SK-N-SH treated with all-trans-retinoic acid at 6 μM for 48 hours (cell line): ENCODE data around the gene CPNE2.

ENCODE experiments used
- ATAC-seq: fragments of 200-7000 bp; cut with Tn5 transposase; 3 replicates; pipeline ENCODE4 v1.9.1; 2020; ENCODE audit warnings: mild to moderate bottlenecking, moderate library complexity
- ARNTL ChIP-seq: fragments of 450-650 bp; formaldehyde crosslinking; IDR thresholded peaks from 2 replicates; pipeline ENCODE4 v1.5.0; 2020; ENCODE audit warnings: low read depth, mild to moderate bottlenecking, moderate library complexity, borderline replicate concordance
- BACH2 ChIP-seq: fragments of 250-450 bp; sonication (Bioruptor Pico); IDR thresholded peaks from 2 replicates; pipeline ENCODE4 v1.9.0; 2021; ENCODE audit warnings: mild to moderate bottlenecking, borderline replicate concordance
- CSDC2 ChIP-seq: fragments of 250-450 bp; sonication (Bioruptor Pico); IDR thresholded peaks from 2 replicates; pipeline ENCODE4 v1.5.0; 2020; ENCODE audit warnings: mild to moderate bottlenecking, moderate library complexity
- ESRRG ChIP-seq: fragments of 250-450 bp; sonication (Bioruptor Pico); IDR thresholded peaks from 2 replicates; pipeline ENCODE4 v1.6.1; 2021; ENCODE audit warnings: mild to moderate bottlenecking
- GLIS3 ChIP-seq: fragments of 250-450 bp; sonication (Bioruptor Pico); IDR thresholded peaks from 2 replicates; pipeline ENCODE4 v1.5.0; 2020; ENCODE audit warnings: mild to moderate bottlenecking, moderate library complexity
- ISL1 ChIP-seq: fragments of 250-450 bp; sonication (Bioruptor Pico); IDR thresholded peaks from 2 replicates; pipeline ENCODE4 v2.1.2; 2022; ENCODE audit warnings: mild to moderate bottlenecking, moderate library complexity
- OSR1 ChIP-seq: fragments of 250-450 bp; sonication (Bioruptor Pico); IDR thresholded peaks from 2 replicates; pipeline ENCODE4 v1.8.0; 2022; ENCODE audit warnings: moderate library complexity, mild to moderate bottlenecking, inconsistent platforms
- PPARA ChIP-seq: fragments of 250-450 bp; sonication (Bioruptor Pico); IDR thresholded peaks from 2 replicates; pipeline ENCODE4 v1.5.0; 2020; ENCODE audit warnings: mild to moderate bottlenecking, borderline replicate concordance
- RARB ChIP-seq: fragments of 250-450 bp; sonication (Bioruptor Pico); IDR thresholded peaks from 2 replicates; pipeline ENCODE4 v1.8.0; 2021; ENCODE audit warnings: mild to moderate bottlenecking, moderate library complexity
- SNAI2 ChIP-seq: fragments of 250-450 bp; sonication (Bioruptor Pico); IDR thresholded peaks from 2 replicates; pipeline ENCODE4 v1.5.0; 2020; ENCODE audit warnings: mild to moderate bottlenecking, moderate library complexity
- TCF4 ChIP-seq: fragments of 250-450 bp; sonication (Bioruptor Pico); IDR thresholded peaks from 2 replicates; pipeline ENCODE4 v1.8.0; 2021; ENCODE audit warnings: mild to moderate bottlenecking, moderate library complexity, borderline replicate concordance
- TOX ChIP-seq: fragments of 250-450 bp; sonication (Bioruptor Pico); IDR thresholded peaks from 2 replicates; pipeline ENCODE4 v1.8.0; 2021; ENCODE audit warnings: mild to moderate bottlenecking, moderate library complexity, borderline replicate concordance
- ZC3H10 ChIP-seq: fragments of 250-450 bp; sonication (Bioruptor Pico); IDR thresholded peaks from 2 replicates; pipeline ENCODE4 v1.5.1; 2021; ENCODE audit warnings: mild to moderate bottlenecking, moderate library complexity
- ZFP3 ChIP-seq: fragments of 250-450 bp; sonication (Bioruptor Pico); IDR thresholded peaks from 2 replicates; pipeline ENCODE4 v1.5.0; 2020; ENCODE audit warnings: mild to moderate bottlenecking, moderate library complexity
- ZFP30 ChIP-seq: fragments of 450-650 bp; formaldehyde crosslinking; IDR thresholded peaks from 2 replicates; pipeline ENCODE4 v1.5.0; 2022; ENCODE audit warnings: mild to moderate bottlenecking, moderate library complexity
- ZNF565 ChIP-seq: fragments of 450-650 bp; formaldehyde crosslinking; conservative IDR thresholded peaks from 2 replicates; pipeline ENCODE4 v1.5.0; 2020; ENCODE audit warnings: low read depth, mild to moderate bottlenecking, moderate library complexity
- ZNF70 ChIP-seq: fragments of 450-650 bp; formaldehyde crosslinking; IDR thresholded peaks from 2 replicates; pipeline ENCODE4 v1.5.0; 2020; ENCODE audit warnings: mild to moderate bottlenecking, moderate library complexity
- ZNF8 ChIP-seq: fragments of 450-650 bp; formaldehyde crosslinking; IDR thresholded peaks from 2 replicates; pipeline ENCODE4 v1.5.0; 2020; ENCODE audit warnings: mild to moderate bottlenecking, moderate library complexity
- TF ChIP-seq, protein P1 (sequence below): fragments of 250-450 bp; sonication (Bioruptor Pico); IDR thresholded peaks from 2 replicates; pipeline ENCODE4 v1.5.1; 2020; ENCODE audit warnings: low read depth, mild to moderate bottlenecking, moderate library complexity
- TF ChIP-seq, protein P2 (sequence below): fragments of 250-450 bp; sonication (Bioruptor Pico); IDR thresholded peaks from 2 replicates; pipeline ENCODE4 v1.5.1; 2021; ENCODE audit warnings: mild to moderate bottlenecking, moderate library complexity
- TF ChIP-seq, protein P3 (sequence below): fragments of 250-450 bp; sonication (Bioruptor Pico); IDR thresholded peaks from 2 replicates; pipeline ENCODE4 v1.8.0; 2020; ENCODE audit warnings: mild to moderate bottlenecking, moderate library complexity, borderline replicate concordance
- TF ChIP-seq, protein P4 (sequence below): fragments of 250-450 bp; sonication (Bioruptor Pico); IDR thresholded peaks from 2 replicates; pipeline ENCODE4 v1.5.0; 2020; ENCODE audit warnings: mild to moderate bottlenecking, moderate library complexity
- TF ChIP-seq, protein P5 (sequence below): fragments of 250-450 bp; sonication (Bioruptor Pico); IDR thresholded peaks from 2 replicates; pipeline ENCODE4 v1.8.0; 2021; ENCODE audit warnings: low read depth, mild to moderate bottlenecking, moderate library complexity, borderline replicate concordance

The CPNE2 gene

DNA sequence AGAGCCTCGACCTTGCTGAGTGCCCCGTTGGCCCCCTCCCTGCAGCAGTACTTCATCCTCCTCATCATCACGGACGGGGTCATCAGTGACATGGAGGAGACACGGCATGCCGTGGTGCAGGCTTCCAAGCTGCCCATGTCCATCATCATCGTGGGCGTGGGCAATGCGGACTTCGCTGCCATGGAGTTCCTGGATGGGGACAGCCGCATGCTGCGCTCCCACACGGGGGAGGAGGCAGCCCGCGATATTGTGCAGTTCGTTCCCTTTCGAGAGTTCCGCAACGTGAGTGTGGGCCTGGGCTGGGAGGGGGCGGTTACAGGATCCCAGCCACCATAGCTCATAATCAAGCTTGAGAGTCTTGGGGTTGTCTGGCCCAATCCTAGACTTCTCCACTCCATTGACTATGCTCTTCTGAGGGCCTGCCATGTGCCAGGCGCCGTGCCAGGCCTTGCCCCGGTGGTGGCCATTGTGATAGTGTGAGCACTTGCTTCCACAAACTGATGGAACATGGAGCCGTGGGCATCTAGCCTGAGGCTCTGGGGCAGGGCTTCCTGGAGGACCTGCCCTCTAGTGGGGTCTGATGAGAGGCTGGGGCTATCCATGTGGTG, 53.8 kb downstream of the CPNE2 start:
- TF ChIP-seq ISL1 (CRISPR knock-in tag) (no peak), ZNF565 (CRISPR knock-in tag) (no peak), ARNTL (CRISPR knock-in tag) (no peak), BACH2 (CRISPR knock-in tag) (no peak), GLIS3 (CRISPR knock-in tag) (no peak), TCF4 (CRISPR knock-in tag) (no peak), OSR1 (no peak), PPARA (no peak), SNAI2 (CRISPR knock-in tag) (no peak), ESRRG (no peak), CSDC2 (CRISPR knock-in tag) (no peak), TOX (no peak), ZNF70 (CRISPR knock-in tag) (no peak)
- TF ChIP-seq, protein P1, sequence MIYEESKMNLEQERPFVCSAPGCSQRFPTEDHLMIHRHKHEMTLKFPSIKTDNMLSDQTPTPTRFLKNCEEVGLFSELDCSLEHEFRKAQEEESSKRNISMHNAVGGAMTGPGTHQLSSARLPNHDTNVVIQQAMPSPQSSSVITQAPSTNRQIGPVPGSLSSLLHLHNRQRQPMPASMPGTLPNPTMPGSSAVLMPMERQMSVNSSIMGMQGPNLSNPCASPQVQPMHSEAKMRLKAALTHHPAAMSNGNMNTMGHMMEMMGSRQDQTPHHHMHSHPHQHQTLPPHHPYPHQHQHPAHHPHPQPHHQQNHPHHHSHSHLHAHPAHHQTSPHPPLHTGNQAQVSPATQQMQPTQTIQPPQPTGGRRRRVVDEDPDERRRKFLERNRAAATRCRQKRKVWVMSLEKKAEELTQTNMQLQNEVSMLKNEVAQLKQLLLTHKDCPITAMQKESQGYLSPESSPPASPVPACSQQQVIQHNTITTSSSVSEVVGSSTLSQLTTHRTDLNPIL (CRISPR knock-in tag): no peak
- TF ChIP-seq, protein P2, sequence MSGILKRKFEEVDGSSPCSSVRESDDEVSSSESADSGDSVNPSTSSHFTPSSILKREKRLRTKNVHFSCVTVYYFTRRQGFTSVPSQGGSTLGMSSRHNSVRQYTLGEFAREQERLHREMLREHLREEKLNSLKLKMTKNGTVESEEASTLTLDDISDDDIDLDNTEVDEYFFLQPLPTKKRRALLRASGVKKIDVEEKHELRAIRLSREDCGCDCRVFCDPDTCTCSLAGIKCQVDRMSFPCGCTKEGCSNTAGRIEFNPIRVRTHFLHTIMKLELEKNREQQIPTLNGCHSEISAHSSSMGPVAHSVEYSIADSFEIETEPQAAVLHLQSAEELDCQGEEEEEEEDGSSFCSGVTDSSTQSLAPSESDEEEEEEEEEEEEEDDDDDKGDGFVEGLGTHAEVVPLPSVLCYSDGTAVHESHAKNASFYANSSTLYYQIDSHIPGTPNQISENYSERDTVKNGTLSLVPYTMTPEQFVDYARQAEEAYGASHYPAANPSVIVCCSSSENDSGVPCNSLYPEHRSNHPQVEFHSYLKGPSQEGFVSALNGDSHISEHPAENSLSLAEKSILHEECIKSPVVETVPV: no peak
- TF ChIP-seq, protein P3, sequence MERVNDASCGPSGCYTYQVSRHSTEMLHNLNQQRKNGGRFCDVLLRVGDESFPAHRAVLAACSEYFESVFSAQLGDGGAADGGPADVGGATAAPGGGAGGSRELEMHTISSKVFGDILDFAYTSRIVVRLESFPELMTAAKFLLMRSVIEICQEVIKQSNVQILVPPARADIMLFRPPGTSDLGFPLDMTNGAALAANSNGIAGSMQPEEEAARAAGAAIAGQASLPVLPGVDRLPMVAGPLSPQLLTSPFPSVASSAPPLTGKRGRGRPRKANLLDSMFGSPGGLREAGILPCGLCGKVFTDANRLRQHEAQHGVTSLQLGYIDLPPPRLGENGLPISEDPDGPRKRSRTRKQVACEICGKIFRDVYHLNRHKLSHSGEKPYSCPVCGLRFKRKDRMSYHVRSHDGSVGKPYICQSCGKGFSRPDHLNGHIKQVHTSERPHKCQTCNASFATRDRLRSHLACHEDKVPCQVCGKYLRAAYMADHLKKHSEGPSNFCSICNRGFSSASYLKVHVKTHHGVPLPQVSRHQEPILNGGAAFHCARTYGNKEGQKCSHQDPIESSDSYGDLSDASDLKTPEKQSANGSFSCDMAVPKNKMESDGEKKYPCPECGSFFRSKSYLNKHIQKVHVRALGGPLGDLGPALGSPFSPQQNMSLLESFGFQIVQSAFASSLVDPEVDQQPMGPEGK (CRISPR knock-in tag): no peak
- peak; percentile 15 for ATAC-seq

DNA sequence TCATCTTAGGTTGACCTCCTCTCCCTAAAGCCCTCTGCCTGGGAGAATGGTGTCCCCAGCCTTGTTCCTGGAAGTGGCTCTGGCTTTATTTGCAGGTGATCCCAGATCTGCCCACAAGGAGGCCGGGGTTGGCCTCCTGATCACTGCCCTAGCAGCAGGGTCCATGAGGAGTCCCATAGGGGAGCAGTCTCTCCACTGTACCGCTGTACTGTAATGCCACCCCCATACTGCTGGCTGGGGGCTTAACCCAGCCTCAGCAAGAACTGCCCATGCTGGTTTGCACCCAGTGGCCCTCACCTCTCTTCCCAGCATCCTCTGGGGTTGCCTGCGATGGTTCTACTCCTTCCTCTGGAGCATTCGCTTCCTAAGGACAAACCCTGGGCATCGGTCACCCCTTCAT, 54.4 kb downstream of the CPNE2 start:
- ATAC-seq: peak; percentile 57
- TF ChIP-seq ARNTL (CRISPR knock-in tag) (no peak), PPARA (no peak), ZNF565 (CRISPR knock-in tag) (no peak), ZNF8 (CRISPR knock-in tag) (no peak), ZFP3 (CRISPR knock-in tag) (no peak), TOX (no peak), OSR1 (no peak), ISL1 (CRISPR knock-in tag) (no peak), ZFP30 (no peak), ZC3H10 (CRISPR knock-in tag) (no peak), ESRRG (no peak), BACH2 (CRISPR knock-in tag) (no peak), GLIS3 (CRISPR knock-in tag) (no peak), RARB (no peak)
- TF ChIP-seq, protein P4, sequence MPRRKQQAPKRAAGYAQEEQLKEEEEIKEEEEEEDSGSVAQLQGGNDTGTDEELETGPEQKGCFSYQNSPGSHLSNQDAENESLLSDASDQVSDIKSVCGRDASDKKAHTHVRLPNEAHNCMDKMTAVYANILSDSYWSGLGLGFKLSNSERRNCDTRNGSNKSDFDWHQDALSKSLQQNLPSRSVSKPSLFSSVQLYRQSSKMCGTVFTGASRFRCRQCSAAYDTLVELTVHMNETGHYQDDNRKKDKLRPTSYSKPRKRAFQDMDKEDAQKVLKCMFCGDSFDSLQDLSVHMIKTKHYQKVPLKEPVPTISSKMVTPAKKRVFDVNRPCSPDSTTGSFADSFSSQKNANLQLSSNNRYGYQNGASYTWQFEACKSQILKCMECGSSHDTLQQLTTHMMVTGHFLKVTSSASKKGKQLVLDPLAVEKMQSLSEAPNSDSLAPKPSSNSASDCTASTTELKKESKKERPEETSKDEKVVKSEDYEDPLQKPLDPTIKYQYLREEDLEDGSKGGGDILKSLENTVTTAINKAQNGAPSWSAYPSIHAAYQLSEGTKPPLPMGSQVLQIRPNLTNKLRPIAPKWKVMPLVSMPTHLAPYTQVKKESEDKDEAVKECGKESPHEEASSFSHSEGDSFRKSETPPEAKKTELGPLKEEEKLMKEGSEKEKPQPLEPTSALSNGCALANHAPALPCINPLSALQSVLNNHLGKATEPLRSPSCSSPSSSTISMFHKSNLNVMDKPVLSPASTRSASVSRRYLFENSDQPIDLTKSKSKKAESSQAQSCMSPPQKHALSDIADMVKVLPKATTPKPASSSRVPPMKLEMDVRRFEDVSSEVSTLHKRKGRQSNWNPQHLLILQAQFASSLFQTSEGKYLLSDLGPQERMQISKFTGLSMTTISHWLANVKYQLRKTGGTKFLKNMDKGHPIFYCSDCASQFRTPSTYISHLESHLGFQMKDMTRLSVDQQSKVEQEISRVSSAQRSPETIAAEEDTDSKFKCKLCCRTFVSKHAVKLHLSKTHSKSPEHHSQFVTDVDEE (CRISPR knock-in tag): no peak
- TF ChIP-seq, protein P1 (CRISPR knock-in tag): no peak
- TF ChIP-seq, protein P5, sequence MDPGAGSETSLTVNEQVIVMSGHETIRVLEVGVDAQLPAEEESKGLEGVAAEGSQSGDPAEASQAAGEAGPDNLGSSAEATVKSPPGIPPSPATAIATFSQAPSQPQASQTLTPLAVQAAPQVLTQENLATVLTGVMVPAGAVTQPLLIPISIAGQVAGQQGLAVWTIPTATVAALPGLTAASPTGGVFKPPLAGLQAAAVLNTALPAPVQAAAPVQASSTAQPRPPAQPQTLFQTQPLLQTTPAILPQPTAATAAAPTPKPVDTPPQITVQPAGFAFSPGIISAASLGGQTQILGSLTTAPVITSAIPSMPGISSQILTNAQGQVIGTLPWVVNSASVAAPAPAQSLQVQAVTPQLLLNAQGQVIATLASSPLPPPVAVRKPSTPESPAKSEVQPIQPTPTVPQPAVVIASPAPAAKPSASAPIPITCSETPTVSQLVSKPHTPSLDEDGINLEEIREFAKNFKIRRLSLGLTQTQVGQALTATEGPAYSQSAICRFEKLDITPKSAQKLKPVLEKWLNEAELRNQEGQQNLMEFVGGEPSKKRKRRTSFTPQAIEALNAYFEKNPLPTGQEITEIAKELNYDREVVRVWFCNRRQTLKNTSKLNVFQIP: no peak
